ENCODE results near the gene NPIPB13. TPM values are rescaled to one million over a fixed set of nuclear protein-coding genes. Genes with fewer than 3 reads are reported as not detected.
"Not testable (repeated sequence)": the region's sequence is repeated elsewhere in the genome, so short reads cannot be mapped to it uniquely, and the experiment has no call there.

Gene NPIPB13
- total RNA-seq (3.8 TPM), polyA plus RNA-seq (3.7 TPM)

GRCh38 chr16:30248379-30248778, at the start of gene NPIPB13:
Gene NPIPB13 (minus strand): TSS chr16:30248479. CDS start chr16:30245573, 2,906 bp downstream.
- not testable (repeated sequence) for H3K4me3 ChIP-seq (ENCODE audit: low read depth, low read length); H3K4me1 ChIP-seq (ENCODE audit: insufficient read depth); H3K27ac ChIP-seq (ENCODE audit: low read depth); DNase-seq (ENCODE audit: extremely low spot score); H3K36me3 ChIP-seq (ENCODE audit: insufficient read depth)
- WGBS, result no CpG with 5 or more reads among the region's 4 CpGs

GRCh38 chr16:30282357-30282756, 34.1 kb upstream of the NPIPB13 start:
- not testable (repeated sequence) for H3K4me1 ChIP-seq (ENCODE audit: insufficient read depth); H3K36me3 ChIP-seq (ENCODE audit: insufficient read depth); H3K27ac ChIP-seq (ENCODE audit: low read depth); DNase-seq (ENCODE audit: extremely low spot score); H3K4me3 ChIP-seq (ENCODE audit: low read depth, low read length)
- WGBS, result 96% methylated on average over 9 of the region's 10 CpGs

- not testable (repeated sequence) for H3K27ac ChIP-seq (ENCODE audit: low read depth); H3K4me3 ChIP-seq (ENCODE audit: low read depth, low read length); H3K36me3 ChIP-seq (ENCODE audit: insufficient read depth); H3K4me1 ChIP-seq (ENCODE audit: insufficient read depth); DNase-seq (ENCODE audit: extremely low spot score)
- no CpG with 5 or more reads among the region's 3 CpGs for WGBS
These were observed 30.2 kb upstream of the NPIPB13 start for GRCh38 chr16:30278523-30278922.

- DNase-seq (ENCODE audit: extremely low spot score); H3K4me3 ChIP-seq (ENCODE audit: low read depth, low read length); H3K27ac ChIP-seq (ENCODE audit: low read depth); H3K36me3 ChIP-seq (ENCODE audit: insufficient read depth); H3K4me1 ChIP-seq (ENCODE audit: insufficient read depth): not testable (repeated sequence)
- 69% methylated on average over 3 of the region's 5 CpGs for whole genome bisulfite sequencing
These were observed 31.2 kb downstream of the NPIPB13 start for GRCh38 chr16:30217082-30217481.

- H3K27ac ChIP-seq (ENCODE audit: low read depth); H3K4me3 ChIP-seq (ENCODE audit: low read depth, low read length); H3K36me3 ChIP-seq (ENCODE audit: insufficient read depth); DNase-seq (ENCODE audit: extremely low spot score); H3K4me1 ChIP-seq (ENCODE audit: insufficient read depth): not testable (repeated sequence)
- WGBS, result no CpG with 5 or more reads among the region's 4 CpGs
These were observed 36.9 kb downstream of the NPIPB13 start for GRCh38 chr16:30211414-30211813.

GRCh38 chr16:30209032-30209431, 39.2 kb downstream of the NPIPB13 start:
- DNase-seq (ENCODE audit: extremely low spot score); H3K36me3 ChIP-seq (ENCODE audit: insufficient read depth): not testable (repeated sequence)
- 10% methylated on average over 4 of the region's 6 CpGs for WGBS

GRCh38 chr16:30207063-30207704, 41.1 kb downstream of the NPIPB13 start:
- H3K4me1 ChIP-seq (ENCODE audit: insufficient read depth); H3K27ac ChIP-seq (ENCODE audit: low read depth); H3K36me3 ChIP-seq (ENCODE audit: insufficient read depth); DNase-seq (ENCODE audit: extremely low spot score); H3K4me3 ChIP-seq (ENCODE audit: low read depth, low read length): not testable (repeated sequence)
- WGBS, result 43% methylated on average over 2 of the region's 9 CpGs

More at GRCh38 chr16:30209032-30209431, 39.2 kb downstream of the NPIPB13 start:
- H3K4me3 ChIP-seq (ENCODE audit: low read depth, low read length); H3K27ac ChIP-seq (ENCODE audit: low read depth); H3K4me1 ChIP-seq (ENCODE audit: insufficient read depth): not testable (repeated sequence)

- no CpG with 5 or more reads among the region's 33 CpGs for WGBS
- not testable (repeated sequence) for H3K4me1 ChIP-seq (ENCODE audit: insufficient read depth); H3K4me3 ChIP-seq (ENCODE audit: low read depth, low read length); H3K36me3 ChIP-seq (ENCODE audit: insufficient read depth); H3K27ac ChIP-seq (ENCODE audit: low read depth); DNase-seq (ENCODE audit: extremely low spot score)
These were observed 42.0 kb downstream of the NPIPB13 start for GRCh38 chr16:30206252-30206651.

- H3K27ac ChIP-seq (ENCODE audit: low read depth); H3K36me3 ChIP-seq (ENCODE audit: insufficient read depth); H3K4me1 ChIP-seq (ENCODE audit: insufficient read depth); DNase-seq (ENCODE audit: extremely low spot score): not testable (repeated sequence)
- WGBS, result 0% methylated on average over 18 of the region's 52 CpGs
- H3K4me3 ChIP-seq (ENCODE audit: low read depth, low read length), result peak overlapping the region; percentile 20
These were observed 42.6 kb downstream of the NPIPB13 start for GRCh38 chr16:30205541-30206236.

- H3K27ac ChIP-seq (ENCODE audit: low read depth); H3K4me1 ChIP-seq (ENCODE audit: insufficient read depth); H3K4me3 ChIP-seq (ENCODE audit: low read depth, low read length); DNase-seq (ENCODE audit: extremely low spot score); H3K36me3 ChIP-seq (ENCODE audit: insufficient read depth): not testable (repeated sequence)
- no CpG with 5 or more reads among the region's 15 CpGs for WGBS
These were observed 48.5 kb downstream of the NPIPB13 start for GRCh38 chr16:30199608-30200343.

GRCh38 chr16:30199049-30199448, 49.2 kb downstream of the NPIPB13 start, which contains the start of gene SULT1A3:
Gene SULT1A3 (plus strand): TSS chr16:30199255. CDS start chr16:30200729, 1,474 bp downstream.
- H3K36me3 ChIP-seq (ENCODE audit: insufficient read depth); H3K4me3 ChIP-seq (ENCODE audit: low read depth, low read length); DNase-seq (ENCODE audit: extremely low spot score); H3K27ac ChIP-seq (ENCODE audit: low read depth); H3K4me1 ChIP-seq (ENCODE audit: insufficient read depth): not testable (repeated sequence)
- no CpG with 5 or more reads among the region's 3 CpGs for WGBS
